HT1080 (cell line): ENCODE measurements around the gene POM121. TPM values are rescaled to one million over a fixed set of nuclear protein-coding genes. Genes with fewer than 3 reads are reported as not detected.
"Not testable (repeated sequence)": the region's sequence is repeated elsewhere in the genome, so short reads cannot be mapped to it uniquely, and the experiment has no call there.

Experiments used
- DNase-seq: peaks from one replicate; pipeline ENCODE4 v3.0.0-alpha.2; 2015; ENCODE audit warnings: low read depth
- total RNA-seq: library from RNA; depleted of rRNA; stranded (reverse); fragments of >200 nt; shearing (Covaris generic); gene quantifications from 2 replicates; pipeline ENCODE4 v1.2.3, GENCODE V29; 2014

Gene POM121
- total RNA-seq, 1 experiment from 2014 or later, result 11.2 TPM

- DNase-seq, result not testable (repeated sequence)
Measured at GRCh38 chr7:72949276-72949675, 24.4 kb downstream of the POM121 start.

- DNase-seq, result not testable (repeated sequence)
Measured at GRCh38 chr7:72949686-72950085, 24.8 kb downstream of the POM121 start.

- not testable (repeated sequence) for DNase-seq
Measured at GRCh38 chr7:72950432-72950831, 25.5 kb downstream of the POM121 start.

GRCh38 chr7:72953901-72954562 is 29.1 kb downstream of the POM121 start:
- DNase-seq, result not testable (repeated sequence)

GRCh38 chr7:72954563-72955198 is 29.8 kb downstream of the POM121 start:
- not testable (repeated sequence) for DNase-seq

GRCh38 chr7:72960029-72960428 is 35.1 kb downstream of the POM121 start:
- DNase-seq, result not testable (repeated sequence)

- not testable (repeated sequence) for DNase-seq
Measured at GRCh38 chr7:72960626-72961345, 35.9 kb downstream of the POM121 start.

- DNase-seq, result not testable (repeated sequence)
Measured at GRCh38 chr7:72961346-72961650, 36.4 kb downstream of the POM121 start.

GRCh38 chr7:72963056-72963455 is 38.2 kb downstream of the POM121 start:
- not testable (repeated sequence) for DNase-seq

- DNase-seq, result not testable (repeated sequence)
Measured at GRCh38 chr7:72965186-72965975, 40.5 kb downstream of the POM121 start.

- DNase-seq, result not testable (repeated sequence)
Measured at GRCh38 chr7:72966892-72967291, 42.0 kb downstream of the POM121 start.

GRCh38 chr7:72968980-72969516 is 44.2 kb downstream of the POM121 start, which contains the start of gene TRIM74:
TRIM74 (minus strand) TSS chr7:72969466; CDS start chr7:72966157, 3,309 bp downstream.
- not testable (repeated sequence) for DNase-seq

GRCh38 chr7:72969688-72970087 is 44.8 kb downstream of the POM121 start:
- not testable (repeated sequence) for DNase-seq

GRCh38 chr7:72971505-72971904 is 46.6 kb downstream of the POM121 start:
- not testable (repeated sequence) for DNase-seq

- not testable (repeated sequence) for DNase-seq
Measured at GRCh38 chr7:72974781-72975180, 49.9 kb downstream of the POM121 start.

GRCh38 chr7:72975656-72976286 is 50.9 kb downstream of the POM121 start:
- not testable (repeated sequence) for DNase-seq

GRCh38 chr7:72976434-72976833 is 51.5 kb downstream of the POM121 start:
- not testable (repeated sequence) for DNase-seq

GRCh38 chr7:72980382-72980781 is 55.5 kb downstream of the POM121 start:
- not testable (repeated sequence) for DNase-seq

- not testable (repeated sequence) for DNase-seq
Measured at GRCh38 chr7:72982084-72982483, 57.2 kb downstream of the POM121 start.

GRCh38 chr7:72990146-72990913 is 65.4 kb downstream of the POM121 start:
- DNase-seq, result not testable (repeated sequence)
